Astrocyte of the spinal cord (primary cell): ENCODE data around the gene NT5DC2.

ENCODE experiments used
- DNase-seq: peaks from one replicate; pipeline ENCODE4 v3.0.0; 2011; ENCODE audit warnings: low read depth, low spot score
- H3K4me3 ChIP-seq: 2 replicates; pipeline ENCODE4 v1.5.1; 2011; ENCODE audit warnings: low read depth, mild to moderate bottlenecking, low read length, moderate library complexity
- in situ Hi-C: cut with HindIII; loops from 2 replicates; pipeline ENCODE4 v1.10.0; 2017; ENCODE audit warnings: low sequenced_read_pairs
- TF ChIP-seq, protein P1 (sequence below): IDR thresholded peaks from 2 replicates; pipeline ENCODE4 v1.5.1; 2012; ENCODE audit warnings: low read depth, mild to moderate bottlenecking, low read length, inconsistent platforms

The NT5DC2 gene

DNA sequence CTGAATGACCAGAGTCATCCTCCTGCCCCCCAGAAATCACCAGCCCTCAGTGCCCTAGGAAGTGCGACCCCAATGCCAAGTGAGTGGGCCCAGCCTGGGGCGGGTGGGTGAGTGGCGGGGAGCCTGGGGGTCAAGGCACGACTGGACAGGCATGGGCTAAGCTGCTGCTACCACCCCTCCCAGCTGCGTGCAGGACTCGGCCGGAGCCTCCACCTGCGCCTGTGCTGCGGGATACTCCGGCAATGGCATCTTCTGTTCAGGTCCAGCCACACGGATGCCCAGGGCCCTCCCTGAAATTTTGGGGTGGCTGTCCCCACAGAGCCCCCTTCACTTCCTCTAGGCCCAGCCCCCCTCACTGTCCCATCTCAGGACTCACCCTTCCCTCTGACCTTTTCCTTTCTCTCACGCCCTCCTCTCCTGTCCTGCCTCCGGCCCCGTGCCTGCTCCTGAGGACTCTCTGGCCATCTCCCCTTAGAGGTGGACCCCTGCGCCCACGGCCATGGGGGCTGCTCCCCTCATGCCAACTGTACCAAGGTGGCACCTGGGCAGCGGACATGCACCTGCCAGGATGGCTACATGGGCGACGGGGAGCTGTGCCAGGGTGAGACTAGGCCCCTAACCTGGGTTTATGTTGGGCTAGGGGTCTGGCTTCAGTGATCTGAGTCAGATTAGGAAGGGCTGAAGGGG, 17.0 kb downstream of the NT5DC2 start:
- in situ Hi-C loops = no loop called here
- TF ChIP-seq, protein P1, sequence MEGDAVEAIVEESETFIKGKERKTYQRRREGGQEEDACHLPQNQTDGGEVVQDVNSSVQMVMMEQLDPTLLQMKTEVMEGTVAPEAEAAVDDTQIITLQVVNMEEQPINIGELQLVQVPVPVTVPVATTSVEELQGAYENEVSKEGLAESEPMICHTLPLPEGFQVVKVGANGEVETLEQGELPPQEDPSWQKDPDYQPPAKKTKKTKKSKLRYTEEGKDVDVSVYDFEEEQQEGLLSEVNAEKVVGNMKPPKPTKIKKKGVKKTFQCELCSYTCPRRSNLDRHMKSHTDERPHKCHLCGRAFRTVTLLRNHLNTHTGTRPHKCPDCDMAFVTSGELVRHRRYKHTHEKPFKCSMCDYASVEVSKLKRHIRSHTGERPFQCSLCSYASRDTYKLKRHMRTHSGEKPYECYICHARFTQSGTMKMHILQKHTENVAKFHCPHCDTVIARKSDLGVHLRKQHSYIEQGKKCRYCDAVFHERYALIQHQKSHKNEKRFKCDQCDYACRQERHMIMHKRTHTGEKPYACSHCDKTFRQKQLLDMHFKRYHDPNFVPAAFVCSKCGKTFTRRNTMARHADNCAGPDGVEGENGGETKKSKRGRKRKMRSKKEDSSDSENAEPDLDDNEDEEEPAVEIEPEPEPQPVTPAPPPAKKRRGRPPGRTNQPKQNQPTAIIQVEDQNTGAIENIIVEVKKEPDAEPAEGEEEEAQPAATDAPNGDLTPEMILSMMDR = no peak
- H3K4me3 ChIP-seq = no peak overlapping the region
- no peak for DNase-seq

GRCh38 chr3:52515192-52515591, 18.5 kb downstream of the NT5DC2 start:
- in situ Hi-C loops = no loop called here
- TF ChIP-seq, protein P1 = no peak
- no peak for DNase-seq
- no peak overlapping the region for H3K4me3 ChIP-seq

- DNase-seq = no peak
- in situ Hi-C loops = no loop called here
- no peak overlapping the region for H3K4me3 ChIP-seq
- TF ChIP-seq, protein P1 = no peak
Observed at GRCh38 chr3:52514576-52514975, 19.1 kb downstream of the NT5DC2 start.

DNA sequence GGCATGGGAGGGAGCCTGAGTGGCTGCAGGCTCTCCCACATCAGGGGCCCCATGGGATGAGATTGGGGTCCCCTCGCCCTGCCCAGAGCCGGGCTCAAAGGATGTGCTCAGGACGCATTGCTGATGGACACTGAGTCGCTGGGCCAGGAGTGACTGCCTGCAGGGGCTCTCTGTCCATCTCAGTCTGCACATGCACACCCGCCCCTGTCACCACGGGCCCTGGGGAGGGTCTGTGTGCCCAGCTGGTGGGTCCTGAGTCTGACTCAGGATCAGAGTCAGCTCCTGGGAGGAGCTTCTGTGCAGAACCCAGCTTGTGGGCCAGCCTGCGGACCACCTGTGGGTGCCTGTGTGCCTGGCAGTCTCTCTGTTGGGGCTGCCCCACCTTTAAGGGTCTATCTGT, 20.4 kb downstream of the NT5DC2 start:
- H3K4me3 ChIP-seq = no peak overlapping the region
- in situ Hi-C loops = no loop called here
- TF ChIP-seq, protein P1 = no peak
- DNase-seq = no peak

- no peak for DNase-seq
- in situ Hi-C loops = no loop called here
- no peak overlapping the region for H3K4me3 ChIP-seq
- TF ChIP-seq, protein P1 = no peak
Observed at GRCh38 chr3:52512727-52513126, 20.9 kb downstream of the NT5DC2 start.

GRCh38 chr3:52512105-52512504, 21.6 kb downstream of the NT5DC2 start:
- in situ Hi-C loops = no loop called here
- TF ChIP-seq, protein P1 = no peak
- no peak for DNase-seq
- no peak overlapping the region for H3K4me3 ChIP-seq
